HG02852 (cell line): Measurements from ENCODE around the gene BTBD18.

Source experiments
- ATAC-seq: cut with Tn5 transposase; IDR thresholded peaks from one replicate; pipeline ENCODE4 v1.9.1; 2021; ENCODE audit warnings: mild to moderate bottlenecking, moderate library complexity; ENCODE audit not compliant: unreplicated experiment

BTBD18 gene

GRCh38 chr11:57776577-57777210, 25.1 kb upstream of the BTBD18 start:
- no peak for ATAC-seq

GRCh38 chr11:57776031-57776521, 24.5 kb upstream of the BTBD18 start:
- no peak for ATAC-seq

- ATAC-seq: no peak
Measured at GRCh38 chr11:57775491-57775890, 23.9 kb upstream of the BTBD18 start.

GRCh38 chr11:57773026-57773598, 21.5 kb upstream of the BTBD18 start:
- no peak for ATAC-seq

GRCh38 chr11:57772562-57772961, 20.9 kb upstream of the BTBD18 start:
- ATAC-seq: no peak

- ATAC-seq: no peak
Measured at GRCh38 chr11:57771365-57771764, 19.7 kb upstream of the BTBD18 start.

GRCh38 chr11:57770793-57771192, 19.2 kb upstream of the BTBD18 start:
- ATAC-seq: no peak

- no peak for ATAC-seq
Measured at GRCh38 chr11:57764972-57765371, 13.4 kb upstream of the BTBD18 start.

GRCh38 chr11:57764566-57764965, 12.9 kb upstream of the BTBD18 start:
- no peak for ATAC-seq

- no peak for ATAC-seq
Measured at GRCh38 chr11:57764021-57764420, 12.4 kb upstream of the BTBD18 start.

GRCh38 chr11:57763568-57763967, 11.9 kb upstream of the BTBD18 start:
- no peak for ATAC-seq

GRCh38 chr11:57762235-57762861, 10.7 kb upstream of the BTBD18 start:
- no peak for ATAC-seq

GRCh38 chr11:57761301-57762234, 9.9 kb upstream of the BTBD18 start, which contains the start of gene CTNND1:
CTNND1 (plus strand) TSS chr11:57761802; CDS start chr11:57791479, 29,677 bp downstream.
- peak; percentile 93 for ATAC-seq

GRCh38 chr11:57758174-57758573, 6.6 kb upstream of the BTBD18 start:
- ATAC-seq: no peak

- ATAC-seq: no peak
Measured at GRCh38 chr11:57752954-57753353, 1.3 kb upstream of the BTBD18 start.

GRCh38 chr11:57751176-57751575, 443 bp downstream of the BTBD18 start:
- ATAC-seq: no peak

GRCh38 chr11:57746920-57747319, 4.7 kb downstream of the BTBD18 start:
- ATAC-seq: no peak

- ATAC-seq: no peak
Measured at GRCh38 chr11:57745206-57745605, 6.4 kb downstream of the BTBD18 start.

GRCh38 chr11:57744357-57744756, 7.3 kb downstream of the BTBD18 start:
- ATAC-seq: no peak

- ATAC-seq: no peak
Measured at GRCh38 chr11:57742087-57742452, 9.5 kb downstream of the BTBD18 start.
